NCI-H524 (cell line): Measurements from ENCODE around the gene SPOCK1.

ENCODE experiments used
- DNase-seq, 2 experiments: peaks; one replicate each; lab custom pipeline; 2025; lab: John Stamatoyannopoulos, UW

The SPOCK1 gene

GRCh38 chr5:137114529-137114928 lies 384.6 kb downstream of the SPOCK1 start:
- no peak for DNase-seq

- no peak for DNase-seq
Observed at GRCh38 chr5:137113939-137114338, 385.2 kb downstream of the SPOCK1 start.

- DNase-seq, result no peak
Observed at GRCh38 chr5:137113161-137113560, 386.0 kb downstream of the SPOCK1 start.

GRCh38 chr5:137105351-137106035 lies 393.6 kb downstream of the SPOCK1 start:
- no peak for DNase-seq

GRCh38 chr5:137101544-137101943 lies 397.6 kb downstream of the SPOCK1 start:
- DNase-seq, result no peak

- DNase-seq, result no peak
Observed at GRCh38 chr5:137099651-137100050, 399.5 kb downstream of the SPOCK1 start.

GRCh38 chr5:137098663-137099062 lies 400.5 kb downstream of the SPOCK1 start:
- DNase-seq, result no peak

- DNase-seq, result no peak
Observed at GRCh38 chr5:137098238-137098637, 400.9 kb downstream of the SPOCK1 start.

- no peak for DNase-seq
Observed at GRCh38 chr5:137097203-137097602, 401.9 kb downstream of the SPOCK1 start.

GRCh38 chr5:137096149-137097103 lies 402.7 kb downstream of the SPOCK1 start:
- no peak for DNase-seq

- DNase-seq, result no peak
Observed at GRCh38 chr5:137095597-137095996, 403.5 kb downstream of the SPOCK1 start.

- DNase-seq, result no peak
Observed at GRCh38 chr5:137092831-137093230, 406.3 kb downstream of the SPOCK1 start.

- no peak for DNase-seq
Observed at GRCh38 chr5:137091472-137091871, 407.7 kb downstream of the SPOCK1 start.

GRCh38 chr5:137090721-137091120 lies 408.4 kb downstream of the SPOCK1 start:
- DNase-seq, result peak in 1 of 2 experiments; percentile 2

- DNase-seq, result no peak
Observed at GRCh38 chr5:137090151-137090550, 409.0 kb downstream of the SPOCK1 start.

- DNase-seq, result no peak
Observed at GRCh38 chr5:137088175-137088574, 411.0 kb downstream of the SPOCK1 start.

- no peak for DNase-seq
Observed at GRCh38 chr5:137086342-137086741, 412.8 kb downstream of the SPOCK1 start.

- no peak for DNase-seq
Observed at GRCh38 chr5:137085206-137085605, 413.9 kb downstream of the SPOCK1 start.

GRCh38 chr5:137084016-137084415 lies 415.1 kb downstream of the SPOCK1 start:
- no peak for DNase-seq

- DNase-seq, result no peak
Observed at GRCh38 chr5:137082951-137083350, 416.2 kb downstream of the SPOCK1 start.

- peak; percentile 14 to 72 for DNase-seq
Observed at GRCh38 chr5:137078171-137078665, 420.9 kb downstream of the SPOCK1 start.

- peak; percentile 23 to 72 for DNase-seq
Observed at GRCh38 chr5:137075163-137075970, 423.8 kb downstream of the SPOCK1 start.
